ENCODE results near the gene RGS3.

RGS3 gene

GRCh38 chr9:113492343-113493202 is 29.0 kb downstream of the RGS3 start:
- DNase-seq, result no peak

- no peak for DNase-seq
Observed at GRCh38 chr9:113493203-113493520, 29.6 kb downstream of the RGS3 start.

GRCh38 chr9:113495526-113495925 is 32.0 kb downstream of the RGS3 start:
- DNase-seq, result no peak

GRCh38 chr9:113497051-113497450 is 33.5 kb downstream of the RGS3 start:
- DNase-seq, result no peak

- no peak for DNase-seq
Observed at GRCh38 chr9:113499153-113499875, 35.8 kb downstream of the RGS3 start.

- no peak for DNase-seq
Observed at GRCh38 chr9:113499876-113500497, 36.5 kb downstream of the RGS3 start.

GRCh38 chr9:113501129-113501686 is 37.7 kb downstream of the RGS3 start:
- DNase-seq, result no peak

GRCh38 chr9:113501852-113502251 is 38.3 kb downstream of the RGS3 start:
- DNase-seq, result no peak

GRCh38 chr9:113502427-113503034 is 39.0 kb downstream of the RGS3 start:
- DNase-seq, result no peak

- DNase-seq, result no peak
Observed at GRCh38 chr9:113503131-113503541, 39.6 kb downstream of the RGS3 start.

- DNase-seq, result no peak
Observed at GRCh38 chr9:113503613-113504211, 40.2 kb downstream of the RGS3 start.

- DNase-seq, result no peak
Observed at GRCh38 chr9:113504725-113505590, 41.4 kb downstream of the RGS3 start.

GRCh38 chr9:113506090-113506589 is 42.6 kb downstream of the RGS3 start:
- no peak for DNase-seq

GRCh38 chr9:113507256-113507655 is 43.7 kb downstream of the RGS3 start:
- DNase-seq, result no peak

GRCh38 chr9:113508111-113508749 is 44.7 kb downstream of the RGS3 start:
- DNase-seq, result no peak

- no peak for DNase-seq
Observed at GRCh38 chr9:113509463-113509862, 45.9 kb downstream of the RGS3 start.

- no peak for DNase-seq
Observed at GRCh38 chr9:113511047-113511521, 47.6 kb downstream of the RGS3 start.

GRCh38 chr9:113511856-113512761 is 48.6 kb downstream of the RGS3 start:
- DNase-seq, result peak; percentile 88

GRCh38 chr9:113513111-113513510 is 49.6 kb downstream of the RGS3 start:
- DNase-seq, result no peak

GRCh38 chr9:113513536-113513935 is 50.0 kb downstream of the RGS3 start:
- DNase-seq, result no peak

Measured in activated CD8-positive, alpha-beta memory T cell treated with anti-CD3 and anti-CD28 coated beads, Interleukin-2, amount 50 U/mL, for 48 hours (primary cell).